Measurements from ENCODE around the gene GALNT11. TPM values are rescaled to one million over a fixed set of nuclear protein-coding genes. Genes with fewer than 3 reads are reported as not detected.

Gene GALNT11
- 10 to 100 TPM; 22.4 to 22.8 TPM for total RNA-seq

GRCh38 chr7:152025077-152025936 is at the start of gene GALNT11:
GALNT11 (plus strand) TSS chr7:152025674; CDS start chr7:152094228, 68,554 bp downstream.
- peaks cover 38% of the 10 kb centered on the region for H3K4me1 Mint-ChIP-seq (ENCODE audit: low read depth)
- POLR2A ChIA-PET: interaction anchor here (0.6 to 1.6 kb wide), 5 partner anchors 10 to 127 kb away, joined by 3 read pairs; no protein-coding TSS in a partner anchor
- H3K36me3 Mint-ChIP-seq (ENCODE audit: low read depth): peaks cover 27% of the 10 kb centered on the region
- H3K4me3 Mint-ChIP-seq: peak within 1 kb of the TSS; percentile 81
- intact Hi-C loops (cut with micrococcal nuclease): no loop called here
- CTCF ChIA-PET: interaction anchor here (1.0 kb wide), 1 partner anchor 10 kb away, joined by 3 read pairs; no protein-coding TSS in a partner anchor
- H3K27me3 Mint-ChIP-seq: no peaks in the 10 kb centered on the region
- ATAC-seq (peak; percentile 91), DNase-seq (peak; percentile 89)
- H3K27ac Mint-ChIP-seq: peak within 1 kb of the TSS; percentile 90
- H3K9me3 Mint-ChIP-seq: peaks cover 2% of the 10 kb centered on the region
- TF ChIP-seq CTCF (IDR thresholded peaks at IDR 0.05): peak; percentile 50

GRCh38 chr7:151978616-151979015 is 46.9 kb upstream of the GALNT11 start:
- ChIA-PET CTCF (interaction anchor here (1.1 to 1.3 kb wide), 3 partner anchors 10 to 196 kb away, joined by 3 read pairs; no protein-coding TSS in a partner anchor), POLR2A (no interaction called here)
- intact Hi-C loops (cut with micrococcal nuclease): no loop called here
- no peaks in the 10 kb centered on the region for H3K9me3 Mint-ChIP-seq
- no peak overlapping the region for H3K4me3 Mint-ChIP-seq
- ATAC-seq: no peak
- H3K27ac Mint-ChIP-seq: no peak overlapping the region
- no peaks in the 10 kb centered on the region for H3K4me1 Mint-ChIP-seq (ENCODE audit: low read depth)
- no peaks in the 10 kb centered on the region for H3K27me3 Mint-ChIP-seq
- no peaks in the 10 kb centered on the region for H3K36me3 Mint-ChIP-seq (ENCODE audit: low read depth)
- TF ChIP-seq CTCF (IDR thresholded peaks at IDR 0.05): no peak
- no peak for DNase-seq

- ChIA-PET CTCF (no interaction called here), POLR2A (no interaction called here)
- DNase-seq (no peak), ATAC-seq (no peak)
- no peaks in the 10 kb centered on the region for H3K4me1 Mint-ChIP-seq (ENCODE audit: low read depth)
- no peaks in the 10 kb centered on the region for H3K36me3 Mint-ChIP-seq (ENCODE audit: low read depth)
- no peak overlapping the region for H3K27ac Mint-ChIP-seq
- H3K4me3 Mint-ChIP-seq: no peak overlapping the region
- H3K27me3 Mint-ChIP-seq: no peaks in the 10 kb centered on the region
- no peak for TF ChIP-seq CTCF (IDR thresholded peaks at IDR 0.05)
- intact Hi-C loops (cut with micrococcal nuclease): no loop called here
- H3K9me3 Mint-ChIP-seq: no peaks in the 10 kb centered on the region
These were observed 44.3 kb upstream of the GALNT11 start for GRCh38 chr7:151981223-151981622.

DNA sequence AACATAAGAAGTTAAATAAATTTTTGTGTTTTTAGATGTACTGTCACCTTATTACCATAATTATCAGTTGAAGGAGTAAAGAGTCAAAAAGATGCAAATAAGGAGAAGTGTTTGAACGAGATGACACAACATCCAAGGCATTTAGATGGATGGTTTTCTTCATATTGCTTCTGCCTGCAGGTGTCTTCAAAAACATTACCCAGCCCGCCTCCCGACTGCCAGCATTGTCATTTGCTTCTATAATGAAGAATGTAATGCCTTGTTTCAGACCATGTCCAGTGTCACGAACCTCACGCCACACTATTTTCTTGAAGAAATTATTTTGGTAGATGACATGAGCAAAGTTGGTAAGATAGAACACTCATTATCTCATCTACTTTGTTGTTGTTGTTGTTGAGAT is 42.7 kb upstream of the GALNT11 start:
- Mint-ChIP-seq H3K36me3 (ENCODE audit: low read depth) (no peaks in the 10 kb centered on the region), H3K27me3 (peaks cover 3% of the 10 kb centered on the region), H3K9me3 (no peaks in the 10 kb centered on the region), H3K4me3 (no peak overlapping the region), H3K27ac (no peak overlapping the region), H3K4me1 (ENCODE audit: low read depth) (no peaks in the 10 kb centered on the region)
- ATAC-seq (no peak), DNase-seq (no peak)
- TF ChIP-seq CTCF (IDR thresholded peaks at IDR 0.05): no peak
- intact Hi-C loops (cut with micrococcal nuclease): no loop called here
- ChIA-PET CTCF (no interaction called here), POLR2A (no interaction called here)

GRCh38 chr7:151984612-151985011 is 40.9 kb upstream of the GALNT11 start:
- ChIA-PET POLR2A (no interaction called here), CTCF (no interaction called here)
- intact Hi-C loops (cut with micrococcal nuclease): no loop called here
- TF ChIP-seq CTCF (IDR thresholded peaks at IDR 0.05): no peak
- ATAC-seq: no peak
- Mint-ChIP-seq H3K27me3 (peaks cover 3% of the 10 kb centered on the region), H3K27ac (no peak overlapping the region), H3K4me3 (no peak overlapping the region), H3K4me1 (ENCODE audit: low read depth) (no peaks in the 10 kb centered on the region), H3K36me3 (ENCODE audit: low read depth) (no peaks in the 10 kb centered on the region), H3K9me3 (no peaks in the 10 kb centered on the region)
- no peak for DNase-seq
